ENCODE measurements around the gene BIN1.

DNA sequence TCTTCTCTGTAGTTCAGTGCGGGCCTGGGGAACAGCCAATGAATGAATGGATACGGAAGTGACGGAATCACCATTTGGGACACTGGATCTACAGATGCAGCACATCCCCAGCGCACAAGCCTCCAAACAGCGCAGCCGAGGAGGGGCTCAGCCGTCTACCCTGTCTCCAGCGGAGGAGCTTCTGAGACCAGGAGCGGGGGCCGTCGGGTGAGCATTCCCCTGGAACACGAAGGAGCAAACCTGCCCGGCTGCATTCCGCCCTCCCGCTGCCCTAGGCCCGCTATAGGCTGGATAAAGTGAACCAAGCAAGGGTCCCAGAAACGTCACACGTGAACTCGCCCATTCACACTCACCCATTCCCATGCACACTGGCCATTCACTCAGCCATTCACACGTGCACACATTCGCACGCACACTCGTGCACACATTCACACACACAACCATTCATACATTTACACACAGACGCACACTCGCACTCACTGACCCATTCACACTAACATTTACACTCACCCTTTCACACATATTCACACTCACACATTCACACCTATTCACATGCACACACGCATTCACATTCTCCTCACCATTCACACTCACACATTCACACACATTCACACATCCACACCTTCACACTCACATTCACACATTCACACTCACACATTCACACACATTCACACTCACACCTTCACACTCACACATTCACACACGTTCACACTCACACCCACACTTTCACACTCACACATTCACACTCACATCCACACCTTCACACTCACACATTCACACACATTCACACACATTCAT is 63.4 kb downstream of the BIN1 start:
- TF ChIP-seq, protein P1, sequence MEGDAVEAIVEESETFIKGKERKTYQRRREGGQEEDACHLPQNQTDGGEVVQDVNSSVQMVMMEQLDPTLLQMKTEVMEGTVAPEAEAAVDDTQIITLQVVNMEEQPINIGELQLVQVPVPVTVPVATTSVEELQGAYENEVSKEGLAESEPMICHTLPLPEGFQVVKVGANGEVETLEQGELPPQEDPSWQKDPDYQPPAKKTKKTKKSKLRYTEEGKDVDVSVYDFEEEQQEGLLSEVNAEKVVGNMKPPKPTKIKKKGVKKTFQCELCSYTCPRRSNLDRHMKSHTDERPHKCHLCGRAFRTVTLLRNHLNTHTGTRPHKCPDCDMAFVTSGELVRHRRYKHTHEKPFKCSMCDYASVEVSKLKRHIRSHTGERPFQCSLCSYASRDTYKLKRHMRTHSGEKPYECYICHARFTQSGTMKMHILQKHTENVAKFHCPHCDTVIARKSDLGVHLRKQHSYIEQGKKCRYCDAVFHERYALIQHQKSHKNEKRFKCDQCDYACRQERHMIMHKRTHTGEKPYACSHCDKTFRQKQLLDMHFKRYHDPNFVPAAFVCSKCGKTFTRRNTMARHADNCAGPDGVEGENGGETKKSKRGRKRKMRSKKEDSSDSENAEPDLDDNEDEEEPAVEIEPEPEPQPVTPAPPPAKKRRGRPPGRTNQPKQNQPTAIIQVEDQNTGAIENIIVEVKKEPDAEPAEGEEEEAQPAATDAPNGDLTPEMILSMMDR (conservative IDR thresholded peaks at IDR 0.05): no peak
- TF ChIP-seq EZH2 (IDR thresholded peaks at IDR 0.05; ENCODE audit: low read depth): no peak

Measured in PC-9 (cell line).